Esophagus muscularis mucosa (tissue), 3 donors: ENCODE measurements around the gene ZBED4.

ENCODE experiments used
- POLR2AphosphoS5 ChIP-seq, 2 donors: sonication (generic); formaldehyde crosslinking; IDR thresholded peaks; one replicate each; pipeline ENCODE4 v1.6.1; 2017; ENCODE audit warnings: antibody characterized with exemption in 2 of 2
- TF ChIP-seq, protein P1 (sequence below), 3 experiments: fragments of 200-600 bp in 2 of 3; fragments of 450-650 bp in 1 of 3; sonication (generic) in 2 of 3; IDR thresholded peaks; one replicate each; pipeline ENCODE4 v1.5.1; 2017 to 2019; ENCODE audit warnings: antibody characterized with exemption in 3 of 3, mild to moderate bottlenecking in 2 of 3, moderate library complexity in 1 of 3

DNA sequence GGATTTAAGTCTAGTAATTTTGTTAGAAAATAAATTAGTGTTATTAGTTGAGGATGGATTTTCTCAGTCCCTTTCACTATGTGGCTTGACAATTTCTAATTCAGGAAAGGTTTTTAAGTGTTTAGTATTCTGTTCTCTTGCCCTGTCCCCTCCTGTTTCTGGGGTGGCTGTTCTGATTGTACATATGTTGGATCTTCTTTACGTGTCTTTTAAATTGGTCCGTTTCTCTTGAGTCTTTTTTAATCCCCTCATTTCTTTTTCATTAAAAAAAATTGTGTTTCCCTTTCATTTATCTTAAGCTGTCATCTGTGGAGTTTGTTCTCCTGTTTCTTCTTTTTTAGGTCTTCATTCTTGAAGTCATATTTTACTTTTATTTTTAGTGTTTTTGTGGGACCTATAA lies 12.5 kb downstream of the ZBED4 start:
- TF ChIP-seq, protein P1, sequence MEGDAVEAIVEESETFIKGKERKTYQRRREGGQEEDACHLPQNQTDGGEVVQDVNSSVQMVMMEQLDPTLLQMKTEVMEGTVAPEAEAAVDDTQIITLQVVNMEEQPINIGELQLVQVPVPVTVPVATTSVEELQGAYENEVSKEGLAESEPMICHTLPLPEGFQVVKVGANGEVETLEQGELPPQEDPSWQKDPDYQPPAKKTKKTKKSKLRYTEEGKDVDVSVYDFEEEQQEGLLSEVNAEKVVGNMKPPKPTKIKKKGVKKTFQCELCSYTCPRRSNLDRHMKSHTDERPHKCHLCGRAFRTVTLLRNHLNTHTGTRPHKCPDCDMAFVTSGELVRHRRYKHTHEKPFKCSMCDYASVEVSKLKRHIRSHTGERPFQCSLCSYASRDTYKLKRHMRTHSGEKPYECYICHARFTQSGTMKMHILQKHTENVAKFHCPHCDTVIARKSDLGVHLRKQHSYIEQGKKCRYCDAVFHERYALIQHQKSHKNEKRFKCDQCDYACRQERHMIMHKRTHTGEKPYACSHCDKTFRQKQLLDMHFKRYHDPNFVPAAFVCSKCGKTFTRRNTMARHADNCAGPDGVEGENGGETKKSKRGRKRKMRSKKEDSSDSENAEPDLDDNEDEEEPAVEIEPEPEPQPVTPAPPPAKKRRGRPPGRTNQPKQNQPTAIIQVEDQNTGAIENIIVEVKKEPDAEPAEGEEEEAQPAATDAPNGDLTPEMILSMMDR (IDR thresholded peaks at IDR 0.05): no peak
- no peak for TF ChIP-seq POLR2AphosphoS5 (IDR thresholded peaks at IDR 0.05)
